IPS DF 6.9 (cell line): Measurements from ENCODE around the gene DNAJC7.

Experiments
- DNase-seq: peaks from one replicate; pipeline ENCODE4 v3.0.0-alpha.2; 2013; ENCODE audit warnings: low read depth, low spot score
- H3K27ac ChIP-seq: one replicate; pipeline ENCODE4 v1.5.1; 2013; ENCODE audit warnings: low read length, control low read depth
- H3K27me3 ChIP-seq: 2 replicates; pipeline ENCODE4 v1.6.1; 2013; ENCODE audit warnings: mild to moderate bottlenecking, low read length; ENCODE audit not compliant: control insufficient read depth, insufficient read depth
- H3K36me3 ChIP-seq: 2 replicates; pipeline ENCODE4 v1.6.1; 2013; ENCODE audit warnings: low read length; ENCODE audit not compliant: control insufficient read depth, insufficient read depth
- H3K4me1 ChIP-seq: 2 replicates; pipeline ENCODE4 v1.6.1; 2013; ENCODE audit warnings: low read length; ENCODE audit not compliant: control insufficient read depth, insufficient read depth
- H3K4me3 ChIP-seq: 2 replicates; pipeline ENCODE4 v1.5.1; 2013; ENCODE audit warnings: mild to moderate bottlenecking, low read length
- H3K9me3 ChIP-seq: 2 replicates; pipeline ENCODE4 v1.6.1; 2013; ENCODE audit warnings: low read length, inconsistent platforms; ENCODE audit not compliant: control insufficient read depth, insufficient read depth
- WGBS: extraction: QIAGEN DNeasy Blood & Tissue Kit; methylation state at CpG from one replicate; pipeline ENCODE4 v1.1.7; 2013; ENCODE audit warnings: mixed read lengths, missing lambda C conversion rate; ENCODE audit not compliant: insufficient read length, insufficient coverage; 5-methylcytosine and 5-hydroxymethylcytosine counted together

DNAJC7 gene

DNA sequence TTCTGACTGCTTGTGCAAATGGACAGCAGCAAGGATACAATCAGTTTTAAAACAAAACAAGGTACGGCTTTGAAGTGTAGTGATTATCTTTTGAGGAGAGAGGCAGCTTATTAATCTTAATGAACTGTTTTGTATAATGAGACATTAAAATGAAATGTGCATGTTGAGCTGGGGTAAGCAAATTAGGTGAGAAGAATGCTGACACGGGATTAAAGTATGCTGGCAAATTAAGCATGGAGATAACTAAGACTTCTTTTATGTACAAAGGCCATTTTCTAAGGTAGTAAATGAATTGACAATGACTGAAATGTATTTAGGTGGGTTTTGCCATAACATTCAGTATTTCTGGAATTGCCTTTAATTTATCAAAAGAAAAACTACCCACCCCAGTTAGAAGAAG lies 18.7 kb downstream of the DNAJC7 start:
- Histone ChIP-seq H3K9me3 (no peaks in the 10 kb centered on the region), H3K27ac (no peak overlapping the region)
- WGBS: no CpG with 5 or more reads among the region's 2 CpGs

DNA sequence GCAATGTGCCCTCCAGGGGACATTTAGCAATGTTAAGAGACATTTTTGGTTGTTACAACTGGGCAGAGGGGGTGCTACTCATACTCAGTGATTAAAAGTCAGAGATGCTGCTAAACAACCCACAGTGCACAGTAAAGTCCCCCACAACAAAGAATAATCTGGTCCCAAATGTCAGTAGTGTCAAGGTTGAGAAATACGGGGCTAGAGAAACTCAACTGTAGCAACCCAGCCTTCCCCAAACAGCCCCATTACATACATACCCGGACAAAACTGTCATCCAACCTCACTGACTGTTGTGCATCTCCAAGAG lies 20.4 kb downstream of the DNAJC7 start:
- Histone ChIP-seq H3K27me3 (no peaks in the 10 kb centered on the region), H3K36me3 (peaks cover 32% of the 10 kb centered on the region; the same call in 1 of the 2 replicates), H3K4me1 (no peaks in the 10 kb centered on the region), H3K4me3 (no peak overlapping the region), H3K27ac (no peak overlapping the region), H3K9me3 (no peaks in the 10 kb centered on the region)
- no CpG with 5 or more reads among the region's 2 CpGs for WGBS
- DNase-seq: no peak

More for the DNA sequence above, 18.7 kb downstream of the DNAJC7 start:
- no peaks in the 10 kb centered on the region for H3K27me3 ChIP-seq
- H3K4me1 ChIP-seq: no peaks in the 10 kb centered on the region
- peaks cover 34% of the 10 kb centered on the region; the same call in 1 of the 2 replicates for H3K36me3 ChIP-seq
- DNase-seq: no peak
- H3K4me3 ChIP-seq: no peak overlapping the region

DNA sequence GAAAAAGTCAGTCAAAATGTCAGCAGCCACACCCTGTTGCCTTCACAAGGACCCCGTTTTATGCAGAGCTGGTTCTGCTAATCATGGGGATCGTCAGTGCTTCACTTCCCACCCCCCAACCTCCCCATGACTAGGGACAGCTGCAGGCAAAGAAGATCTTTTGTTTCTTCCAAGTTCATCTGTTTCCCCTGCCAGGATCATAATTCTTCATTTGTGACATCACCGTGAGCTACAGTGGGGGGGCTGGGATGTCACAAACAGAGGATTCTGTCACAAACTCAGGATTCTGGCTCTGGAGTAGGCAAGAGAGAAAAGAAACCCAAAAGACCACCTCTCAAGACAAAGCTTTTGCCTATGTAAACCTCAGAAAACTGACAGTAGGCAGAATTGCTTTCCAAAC lies 24.7 kb downstream of the DNAJC7 start:
- Histone ChIP-seq H3K27ac (no peak overlapping the region), H3K4me3 (no peak overlapping the region), H3K36me3 (peaks cover 35% of the 10 kb centered on the region; the same call in 1 of the 2 replicates), H3K27me3 (no peaks in the 10 kb centered on the region), H3K4me1 (no peaks in the 10 kb centered on the region), H3K9me3 (no peaks in the 10 kb centered on the region)
- DNase-seq: no peak
- no CpG with 5 or more reads among the region's 3 CpGs for WGBS

GRCh38 chr17:41989702-41990419 lies 27.4 kb downstream of the DNAJC7 start:
- no peaks in the 10 kb centered on the region for H3K27me3 ChIP-seq
- no peaks in the 10 kb centered on the region for H3K4me1 ChIP-seq
- no peak overlapping the region for H3K4me3 ChIP-seq
- DNase-seq: no peak
- H3K36me3 ChIP-seq: peaks cover 24% of the 10 kb centered on the region; the same call in 1 of the 2 replicates
- no peaks in the 10 kb centered on the region for H3K9me3 ChIP-seq
- no peak overlapping the region for H3K27ac ChIP-seq
- WGBS: no CpG with 5 or more reads among the region's 5 CpGs

DNA sequence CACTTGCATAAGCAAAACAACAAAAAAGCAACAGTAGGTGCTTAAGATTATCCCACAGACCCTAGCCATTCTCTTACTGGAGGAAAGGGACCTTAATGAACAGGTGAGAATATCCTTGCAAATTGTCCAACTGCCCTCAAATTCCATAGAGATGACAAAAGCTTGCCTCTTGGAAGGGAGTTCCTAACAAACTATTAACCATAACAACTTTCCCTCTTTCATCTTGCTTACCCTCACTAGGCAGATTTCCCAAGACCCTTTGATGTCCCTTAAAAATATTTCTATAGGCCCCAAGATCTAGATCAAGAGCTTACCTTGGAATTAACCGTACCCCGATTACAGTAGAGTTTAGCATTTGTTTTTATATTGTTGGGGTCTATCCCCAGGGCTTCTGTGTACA lies 28.8 kb downstream of the DNAJC7 start:
- DNase-seq: no peak
- WGBS: no CpG with 5 or more reads among the region's 2 CpGs
- H3K4me1 ChIP-seq: no peaks in the 10 kb centered on the region
- no peak overlapping the region for H3K27ac ChIP-seq
- no peaks in the 10 kb centered on the region for H3K27me3 ChIP-seq
- no peak overlapping the region for H3K4me3 ChIP-seq
- H3K9me3 ChIP-seq: no peaks in the 10 kb centered on the region
- H3K36me3 ChIP-seq: peaks cover 28% of the 10 kb centered on the region; the same call in 1 of the 2 replicates

GRCh38 chr17:41987642-41988041 lies 29.6 kb downstream of the DNAJC7 start:
- no peak for DNase-seq
- H3K36me3 ChIP-seq: peaks cover 32% of the 10 kb centered on the region; the same call in 1 of the 2 replicates
- no peaks in the 10 kb centered on the region for H3K4me1 ChIP-seq
- H3K27ac ChIP-seq: no peak overlapping the region
- H3K9me3 ChIP-seq: no peaks in the 10 kb centered on the region
- H3K27me3 ChIP-seq: no peaks in the 10 kb centered on the region
- no peak overlapping the region for H3K4me3 ChIP-seq
- no CpG with 5 or more reads among the region's 3 CpGs for WGBS

DNA sequence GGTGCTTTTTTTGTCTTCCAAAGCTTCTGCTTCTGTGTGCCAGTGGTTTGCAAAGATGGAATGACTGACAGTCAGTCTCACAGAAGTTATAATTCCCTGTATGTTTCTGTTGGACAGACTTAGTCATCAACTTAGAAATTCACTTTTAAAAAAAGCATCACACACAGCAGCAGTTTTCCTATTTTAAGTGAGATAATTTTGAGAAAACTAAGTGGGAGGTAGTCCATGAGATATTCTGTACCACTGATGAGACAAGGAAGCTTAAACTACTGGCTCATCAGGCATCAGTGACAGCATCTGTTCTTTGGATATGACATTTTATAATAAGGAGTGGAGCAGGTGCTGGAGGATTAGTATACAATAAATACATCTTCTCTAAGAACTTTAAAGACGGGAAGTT lies 30.6 kb downstream of the DNAJC7 start:
- H3K27me3 ChIP-seq: no peaks in the 10 kb centered on the region
- DNase-seq: no peak
- H3K4me3 ChIP-seq: no peak overlapping the region
- no peaks in the 10 kb centered on the region for H3K9me3 ChIP-seq
- peaks cover 34% of the 10 kb centered on the region; the same call in 1 of the 2 replicates for H3K36me3 ChIP-seq
- no peak overlapping the region for H3K27ac ChIP-seq
- no peaks in the 10 kb centered on the region for H3K4me1 ChIP-seq
- no CpG with 5 or more reads among the region's 1 CpG for WGBS

DNA sequence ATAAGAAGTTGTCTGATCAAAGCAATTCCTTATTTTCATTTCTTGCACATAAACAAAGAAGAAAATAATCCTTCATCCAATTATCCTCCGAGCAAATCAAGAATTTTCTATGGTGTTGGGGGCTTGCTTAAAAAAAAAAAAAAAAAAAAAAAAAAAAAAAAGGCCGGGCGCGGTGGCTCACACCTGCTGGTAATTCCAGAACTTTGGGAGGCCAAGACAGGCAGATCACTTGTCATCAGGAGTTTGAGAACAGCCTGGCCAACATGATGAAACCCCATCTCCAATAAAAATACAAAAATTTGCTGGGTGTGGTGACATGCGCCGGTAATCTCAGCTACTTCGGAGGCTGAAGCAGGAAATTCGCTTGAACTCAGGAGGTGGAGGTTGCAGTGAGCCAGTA lies 31.3 kb downstream of the DNAJC7 start:
- Histone ChIP-seq H3K4me3 (no peak overlapping the region), H3K27ac (no peak overlapping the region), H3K36me3 (peaks cover 36% of the 10 kb centered on the region; the same call in 1 of the 2 replicates), H3K27me3 (no peaks in the 10 kb centered on the region), H3K9me3 (no peaks in the 10 kb centered on the region), H3K4me1 (no peaks in the 10 kb centered on the region)
- WGBS: no CpG with 5 or more reads among the region's 8 CpGs
- DNase-seq: no peak

- no CpG with 5 or more reads among the region's 8 CpGs for WGBS
Observed at GRCh38 chr17:41984454-41984853, 32.8 kb downstream of the DNAJC7 start.

DNA sequence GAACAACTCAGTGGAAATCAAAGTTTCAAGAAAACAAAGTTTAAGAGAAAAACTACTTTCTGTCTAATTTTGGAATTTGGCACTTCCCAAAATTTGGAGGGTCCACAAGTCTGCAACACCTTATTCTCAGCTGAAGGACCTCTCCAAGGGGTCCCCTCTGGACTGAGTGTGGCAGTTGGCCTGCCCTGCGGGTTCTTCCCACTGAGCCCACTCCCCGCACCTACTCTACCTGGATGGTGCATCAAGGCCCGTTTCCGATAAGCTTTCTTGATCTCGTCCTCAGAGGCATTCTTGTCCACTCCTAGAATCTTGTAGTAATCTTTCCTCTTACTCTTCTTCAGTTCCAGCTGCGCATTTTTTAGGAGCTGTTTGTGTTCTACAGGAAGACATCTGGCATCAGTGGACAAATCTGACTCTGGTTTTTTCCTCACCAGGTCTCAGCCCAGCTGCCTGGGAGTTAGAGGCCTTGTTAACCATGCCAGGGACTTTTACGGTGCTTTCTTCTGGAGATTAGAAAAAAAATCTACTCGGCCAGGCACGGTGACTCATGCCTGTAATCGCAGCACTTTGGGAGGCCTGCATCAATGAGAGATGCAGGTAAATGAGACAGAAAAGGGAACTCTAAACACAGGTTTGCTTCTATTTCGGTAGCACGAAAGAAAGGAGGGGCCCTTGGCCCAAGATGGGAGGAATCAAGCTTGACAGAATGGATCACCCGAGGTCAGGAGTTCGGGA lies 35.0 kb downstream of the DNAJC7 start:
- no CpG with 5 or more reads among the region's 14 CpGs for WGBS
- H3K27me3 ChIP-seq: no peaks in the 10 kb centered on the region
- H3K4me1 ChIP-seq: no peaks in the 10 kb centered on the region
- no peak overlapping the region for H3K27ac ChIP-seq
- H3K4me3 ChIP-seq: no peak overlapping the region
- no peaks in the 10 kb centered on the region for H3K9me3 ChIP-seq
- H3K36me3 ChIP-seq: peaks cover 33% of the 10 kb centered on the region; the same call in 1 of the 2 replicates
- DNase-seq: no peak

More at GRCh38 chr17:41984454-41984853, 32.8 kb downstream of the DNAJC7 start:
- H3K4me1 ChIP-seq: no peaks in the 10 kb centered on the region
- no peak for DNase-seq
- H3K27me3 ChIP-seq: no peaks in the 10 kb centered on the region
- no peaks in the 10 kb centered on the region for H3K9me3 ChIP-seq
- H3K4me3 ChIP-seq: no peak overlapping the region
- peaks cover 35% of the 10 kb centered on the region; the same call in 1 of the 2 replicates for H3K36me3 ChIP-seq
- no peak overlapping the region for H3K27ac ChIP-seq
